HT1080 (cell line): ENCODE results near the gene RAB6B. TPM values are rescaled to one million over a fixed set of nuclear protein-coding genes. Genes with fewer than 3 reads are reported as not detected.

Source experiments
- DNase-seq: peaks from one replicate; pipeline ENCODE4 v3.0.0-alpha.2; 2015; ENCODE audit warnings: low read depth
- total RNA-seq: library from RNA; depleted of rRNA; stranded (reverse); fragments of >200 nt; shearing (Covaris generic); gene quantifications from 2 replicates; pipeline ENCODE4 v1.2.3, GENCODE V29; 2014

Gene RAB6B
- total RNA-seq, 1 experiment from 2014 or later = 0.51 TPM

GRCh38 chr3:133860519-133860918 is 35.2 kb downstream of the RAB6B start:
- DNase-seq = no peak

GRCh38 chr3:133859381-133860234 is 36.1 kb downstream of the RAB6B start:
- DNase-seq = no peak

- DNase-seq = no peak
Measured at GRCh38 chr3:133857767-133858166, 37.9 kb downstream of the RAB6B start.

GRCh38 chr3:133856316-133856715 is 39.4 kb downstream of the RAB6B start:
- DNase-seq = no peak

- DNase-seq = peak; percentile 50
Measured at GRCh38 chr3:133855772-133856171, 39.9 kb downstream of the RAB6B start.

- DNase-seq = no peak
Measured at GRCh38 chr3:133855002-133855370, 40.7 kb downstream of the RAB6B start.

GRCh38 chr3:133854264-133855001 is 41.2 kb downstream of the RAB6B start:
- DNase-seq = no peak

GRCh38 chr3:133853925-133854227 is 41.8 kb downstream of the RAB6B start:
- DNase-seq = no peak

GRCh38 chr3:133853063-133853924 is 42.4 kb downstream of the RAB6B start:
- DNase-seq = no peak

- no peak for DNase-seq
Measured at GRCh38 chr3:133851931-133852330, 43.8 kb downstream of the RAB6B start.

GRCh38 chr3:133851266-133851906 is 44.3 kb downstream of the RAB6B start:
- DNase-seq = no peak

GRCh38 chr3:133850034-133850433 is 45.6 kb downstream of the RAB6B start:
- no peak for DNase-seq

- no peak for DNase-seq
Measured at GRCh38 chr3:133849346-133849745, 46.3 kb downstream of the RAB6B start.

- DNase-seq = no peak
Measured at GRCh38 chr3:133845127-133845526, 50.6 kb downstream of the RAB6B start.

- DNase-seq = peak; percentile 73
Measured at GRCh38 chr3:133843634-133844033, 52.0 kb downstream of the RAB6B start.

GRCh38 chr3:133842158-133842557 is 53.5 kb downstream of the RAB6B start:
- DNase-seq = no peak

GRCh38 chr3:133841196-133841595 is 54.5 kb downstream of the RAB6B start:
- no peak for DNase-seq

- no peak for DNase-seq
Measured at GRCh38 chr3:133840767-133841166, 54.9 kb downstream of the RAB6B start.

GRCh38 chr3:133840055-133840737 is 55.5 kb downstream of the RAB6B start:
- DNase-seq = no peak

GRCh38 chr3:133838916-133839800 is 56.5 kb downstream of the RAB6B start:
- DNase-seq = no peak
